ENCODE measurements around the gene HHIPL1. TPM values are rescaled to one million over a fixed set of nuclear protein-coding genes. Genes with fewer than 3 reads are reported as not detected.
A peak's percentile ranks its signal among the peaks of the same experiment; 100 is the strongest.

HHIPL1 gene
- total RNA-seq, 1 donor from 2014 or later = 2.7 TPM

DNA sequence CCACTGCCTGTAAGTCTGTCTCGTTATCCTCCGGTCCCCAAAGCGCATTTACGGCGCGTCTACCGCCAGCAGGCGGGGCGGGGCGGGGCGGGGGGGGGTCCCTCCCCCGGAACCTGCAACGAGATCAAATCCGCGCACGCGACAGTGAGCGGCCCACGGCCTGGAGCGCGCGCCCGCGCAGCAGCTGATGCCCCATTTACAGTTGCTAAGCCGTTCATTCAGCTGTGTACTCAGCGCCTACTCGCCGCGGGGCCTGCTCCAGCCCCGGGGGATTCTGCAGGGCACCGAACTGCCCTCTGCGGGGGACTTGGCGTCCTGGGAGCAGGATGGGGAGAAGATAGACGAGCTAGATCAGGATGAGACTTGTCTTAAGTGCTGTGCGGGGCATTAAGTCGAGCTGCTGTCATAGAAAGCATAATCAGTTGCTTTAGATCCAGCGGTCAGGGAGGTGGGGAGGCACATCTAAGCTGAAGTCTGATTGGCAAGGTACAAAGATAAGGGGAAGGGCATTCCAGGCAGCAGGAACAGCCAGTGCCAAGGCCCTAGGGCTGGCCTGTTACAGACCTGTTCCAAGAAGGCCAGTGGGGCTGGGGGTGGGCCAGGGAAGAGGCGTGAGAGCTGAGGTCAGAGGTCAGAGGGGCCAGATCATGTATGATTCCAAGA lies 39.5 kb upstream of the HHIPL1 start:
- TF ChIP-seq CTCF (IDR thresholded peaks at IDR 0.05) = no peak
- H3K4me3 Mint-ChIP-seq (ENCODE audit: unreplicated experiment) = peak overlapping the region; percentile 81
- no peaks in the 10 kb centered on the region for H3K36me3 Mint-ChIP-seq (ENCODE audit: unreplicated experiment)
- H3K4me1 Mint-ChIP-seq (ENCODE audit: unreplicated experiment) = peaks cover 26% of the 10 kb centered on the region
- H3K27me3 Mint-ChIP-seq (ENCODE audit: unreplicated experiment) = no peaks in the 10 kb centered on the region
- H3K9me3 Mint-ChIP-seq (ENCODE audit: unreplicated experiment) = no peaks in the 10 kb centered on the region
- no peak for DNase-seq (ENCODE audit: extremely low spot score, unreplicated experiment)
- peak overlapping the region; percentile 36 for H3K27ac Mint-ChIP-seq (ENCODE audit: unreplicated experiment)

DNA sequence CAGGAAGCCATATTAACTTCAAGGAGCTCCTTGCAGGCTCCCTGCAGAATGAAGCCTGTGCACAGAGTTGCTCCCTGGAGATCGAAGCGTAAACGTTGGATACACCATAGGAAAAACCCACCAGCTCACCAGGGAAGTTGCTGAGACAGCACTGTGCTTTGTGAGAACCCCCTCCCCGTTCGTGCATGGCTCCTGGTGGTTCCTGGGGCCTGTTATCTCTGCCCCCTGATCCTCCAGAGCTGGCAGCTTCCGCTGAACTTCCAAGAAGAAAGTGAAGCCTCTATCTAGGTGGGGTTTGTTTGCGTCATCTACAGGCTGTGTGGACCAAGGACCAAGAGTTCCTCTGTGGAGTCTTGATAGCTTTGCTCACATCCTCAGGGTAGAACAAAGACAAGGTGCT lies 38.6 kb upstream of the HHIPL1 start:
- Mint-ChIP-seq H3K4me1 (ENCODE audit: unreplicated experiment) (peaks cover 19% of the 10 kb centered on the region), H3K27me3 (ENCODE audit: unreplicated experiment) (no peaks in the 10 kb centered on the region), H3K9me3 (ENCODE audit: unreplicated experiment) (no peaks in the 10 kb centered on the region), H3K4me3 (ENCODE audit: unreplicated experiment) (no peak overlapping the region), H3K36me3 (ENCODE audit: unreplicated experiment) (no peaks in the 10 kb centered on the region), H3K27ac (ENCODE audit: unreplicated experiment) (no peak overlapping the region)
- no peak for TF ChIP-seq CTCF (IDR thresholded peaks at IDR 0.05)
- DNase-seq (ENCODE audit: extremely low spot score, unreplicated experiment) = no peak

DNA sequence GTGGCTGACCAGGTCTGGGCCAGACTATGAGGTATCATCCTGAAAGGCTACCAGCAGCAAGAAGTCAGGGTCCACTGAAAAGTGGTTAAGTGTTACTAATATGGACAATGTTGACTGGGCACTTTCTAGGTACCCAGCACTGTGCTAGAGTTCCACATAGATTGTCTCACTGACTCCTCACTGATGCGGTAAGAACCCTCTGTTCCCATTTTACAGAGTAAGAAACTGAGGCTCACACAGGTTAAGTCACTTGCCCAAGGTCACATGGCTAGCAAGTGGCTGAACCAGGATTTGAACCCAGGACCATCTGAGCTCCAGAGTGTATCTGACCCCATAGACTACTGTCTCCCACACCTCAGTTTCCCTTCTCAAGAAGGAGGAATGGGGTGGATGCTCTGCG lies 36.3 kb upstream of the HHIPL1 start:
- Mint-ChIP-seq H3K9me3 (ENCODE audit: unreplicated experiment) (no peaks in the 10 kb centered on the region), H3K27me3 (ENCODE audit: unreplicated experiment) (no peaks in the 10 kb centered on the region), H3K36me3 (ENCODE audit: unreplicated experiment) (no peaks in the 10 kb centered on the region), H3K27ac (ENCODE audit: unreplicated experiment) (no peak overlapping the region), H3K4me1 (ENCODE audit: unreplicated experiment) (peaks cover 19% of the 10 kb centered on the region), H3K4me3 (ENCODE audit: unreplicated experiment) (no peak overlapping the region)
- TF ChIP-seq CTCF (IDR thresholded peaks at IDR 0.05) = no peak
- no peak for DNase-seq (ENCODE audit: extremely low spot score, unreplicated experiment)

DNA sequence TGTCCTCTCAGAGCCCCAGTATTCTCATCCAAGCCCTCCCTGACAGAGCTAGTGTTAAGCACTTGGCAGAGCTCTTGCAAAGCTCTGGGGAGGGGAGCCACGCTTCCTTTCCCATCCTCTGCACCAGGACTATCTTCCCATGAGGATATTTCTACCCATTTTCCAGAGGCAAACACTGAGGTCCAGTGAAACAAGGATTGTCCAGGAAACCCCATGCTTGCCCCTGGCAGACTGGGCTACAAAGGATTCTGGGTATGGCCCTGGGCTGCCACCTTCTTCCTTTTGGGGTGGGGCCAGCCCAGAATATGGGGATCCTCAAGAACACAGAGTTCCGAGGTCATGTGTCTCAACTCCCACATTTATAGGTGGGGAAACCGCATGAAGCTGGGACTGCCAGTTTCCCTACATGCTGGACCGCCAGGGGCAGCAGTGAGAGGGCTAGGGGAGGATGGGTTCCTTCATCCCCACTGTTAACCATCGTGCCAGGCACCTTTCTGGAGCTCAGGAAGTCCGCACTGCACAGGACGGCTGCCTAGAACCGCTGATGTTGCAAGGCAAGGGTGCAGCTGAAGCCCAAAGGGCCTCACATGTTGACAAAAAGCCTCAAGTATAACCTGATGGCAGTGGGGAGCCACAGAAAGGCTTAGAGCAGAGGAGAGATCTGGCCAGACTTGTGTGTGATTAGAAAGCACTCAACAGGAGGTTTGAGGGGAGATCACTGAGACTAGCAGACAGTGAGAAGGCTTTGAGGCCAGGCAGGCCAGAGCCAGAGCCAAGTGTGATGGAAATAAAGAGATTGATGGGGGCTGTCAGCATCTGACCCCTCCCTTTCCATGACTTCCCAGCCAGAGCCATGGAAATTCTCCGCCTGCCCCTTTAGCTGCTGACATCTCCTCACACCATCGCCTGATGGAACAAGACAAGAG lies 35.4 kb upstream of the HHIPL1 start:
- peaks cover 19% of the 10 kb centered on the region for H3K4me1 Mint-ChIP-seq (ENCODE audit: unreplicated experiment)
- no peak for DNase-seq (ENCODE audit: extremely low spot score, unreplicated experiment)
- no peak overlapping the region for H3K27ac Mint-ChIP-seq (ENCODE audit: unreplicated experiment)
- H3K4me3 Mint-ChIP-seq (ENCODE audit: unreplicated experiment) = no peak overlapping the region
- no peaks in the 10 kb centered on the region for H3K36me3 Mint-ChIP-seq (ENCODE audit: unreplicated experiment)
- H3K9me3 Mint-ChIP-seq (ENCODE audit: unreplicated experiment) = no peaks in the 10 kb centered on the region
- TF ChIP-seq CTCF (IDR thresholded peaks at IDR 0.05) = no peak
- no peaks in the 10 kb centered on the region for H3K27me3 Mint-ChIP-seq (ENCODE audit: unreplicated experiment)

GRCh38 chr14:99611646-99612045 lies 33.3 kb upstream of the HHIPL1 start:
- H3K4me1 Mint-ChIP-seq (ENCODE audit: unreplicated experiment) = peaks cover 32% of the 10 kb centered on the region
- no peak overlapping the region for H3K4me3 Mint-ChIP-seq (ENCODE audit: unreplicated experiment)
- no peaks in the 10 kb centered on the region for H3K36me3 Mint-ChIP-seq (ENCODE audit: unreplicated experiment)
- no peak for TF ChIP-seq CTCF (IDR thresholded peaks at IDR 0.05)
- H3K27me3 Mint-ChIP-seq (ENCODE audit: unreplicated experiment) = no peaks in the 10 kb centered on the region
- DNase-seq (ENCODE audit: extremely low spot score, unreplicated experiment) = no peak
- no peak overlapping the region for H3K27ac Mint-ChIP-seq (ENCODE audit: unreplicated experiment)
- H3K9me3 Mint-ChIP-seq (ENCODE audit: unreplicated experiment) = no peaks in the 10 kb centered on the region
